ENCODE results near the gene OPCML.

OPCML gene

GRCh38 chr11:132463295-132464002 lies 1068.9 kb downstream of the OPCML start:
- no peak overlapping the region for H3K27ac ChIP-seq
- ChIA-PET POLR2A (ENCODE audit: low non-redundant PET) (no interaction called here), CTCF (no interaction called here)
- no peak for TF ChIP-seq CTCF (conservative IDR thresholded peaks at IDR 0.05; ENCODE audit: low read depth)
- DNase-seq (ENCODE audit: low spot score), result no peak

GRCh38 chr11:132459736-132460135 lies 1072.6 kb downstream of the OPCML start:
- no peak for DNase-seq (ENCODE audit: low spot score)
- H3K27ac ChIP-seq, result no peak overlapping the region
- TF ChIP-seq CTCF (conservative IDR thresholded peaks at IDR 0.05; ENCODE audit: low read depth), result no peak
- CTCF ChIA-PET, result no interaction called here
- POLR2A ChIA-PET (ENCODE audit: low non-redundant PET), result no interaction called here

- no peak for DNase-seq (ENCODE audit: low spot score)
- TF ChIP-seq CTCF (conservative IDR thresholded peaks at IDR 0.05; ENCODE audit: low read depth), result no peak
- ChIA-PET CTCF (no interaction called here), POLR2A (ENCODE audit: low non-redundant PET) (no interaction called here)
- no peak overlapping the region for H3K27ac ChIP-seq
These were observed 1074.9 kb downstream of the OPCML start for GRCh38 chr11:132457445-132457844.

- no peak for DNase-seq (ENCODE audit: low spot score)
- CTCF ChIA-PET, result no interaction called here
- TF ChIP-seq CTCF (conservative IDR thresholded peaks at IDR 0.05; ENCODE audit: low read depth), result no peak
These were observed 1075.5 kb downstream of the OPCML start for GRCh38 chr11:132456751-132457328.

GRCh38 chr11:132455044-132455443 lies 1077.3 kb downstream of the OPCML start:
- DNase-seq (ENCODE audit: low spot score), result no peak
- TF ChIP-seq CTCF (conservative IDR thresholded peaks at IDR 0.05; ENCODE audit: low read depth), result no peak
- ChIA-PET POLR2A (ENCODE audit: low non-redundant PET) (no interaction called here), CTCF (no interaction called here)
- H3K27ac ChIP-seq, result no peak overlapping the region

More at GRCh38 chr11:132456751-132457328, 1075.5 kb downstream of the OPCML start:
- POLR2A ChIA-PET (ENCODE audit: low non-redundant PET), result no interaction called here
- H3K27ac ChIP-seq, result no peak overlapping the region

- CTCF ChIA-PET, result no interaction called here
- no peak overlapping the region for H3K27ac ChIP-seq
- POLR2A ChIA-PET (ENCODE audit: low non-redundant PET), result no interaction called here
- TF ChIP-seq CTCF (conservative IDR thresholded peaks at IDR 0.05; ENCODE audit: low read depth), result no peak
- DNase-seq (ENCODE audit: low spot score), result no peak
These were observed 1078.9 kb downstream of the OPCML start for GRCh38 chr11:132453406-132453805.
